HepG2 (cell line): Measurements from ENCODE around the gene MFSD8. TPM values are rescaled to one million over a fixed set of nuclear protein-coding genes. Genes with fewer than 3 reads are reported as not detected.
A peak's percentile ranks its signal among the peaks of the same experiment; 100 is the strongest.

ENCODE experiments used
- ATF5 ChIP-seq: sonication (generic); formaldehyde crosslinking; IDR thresholded peaks from 2 replicates; pipeline ENCODE4 v1.4.0; 2020; ENCODE audit warnings: mild to moderate bottlenecking, low read depth, missing genetic modification reagents
- CBX2 ChIP-seq, 2 experiments: fragments of 200-600 bp in 1 of 2; sonication (generic); formaldehyde crosslinking in 1 of 2; IDR thresholded peaks; 2 replicates each; pipeline versions ENCODE4 v1.7.0 to v1.8.1; 2018 to 2022; ENCODE audit warnings: low read depth in 2 of 2, low read length in 1 of 2, mild to moderate bottlenecking in 1 of 2, missing genetic modification reagents in 1 of 2
- FOXA3 ChIP-seq: IDR thresholded peaks from 2 replicates; pipeline ENCODE4 v1.6.1; 2016; ENCODE audit warnings: missing genetic modification reagents, missing compliant biosample characterization
- GATAD2A ChIP-seq: IDR thresholded peaks from 2 replicates; pipeline ENCODE4 v1.6.1; 2016
- IKZF5 ChIP-seq: IDR thresholded peaks from 2 replicates; pipeline ENCODE4 v1.6.1; 2018; ENCODE audit warnings: missing genetic modification reagents, mild to moderate bottlenecking, missing compliant biosample characterization
- ISL2 ChIP-seq: sonication (generic); formaldehyde crosslinking; IDR thresholded peaks from 2 replicates; pipeline ENCODE4 v1.5.0; 2020; ENCODE audit warnings: missing genetic modification reagents
- KDM2A ChIP-seq: sonication (generic); formaldehyde crosslinking; IDR thresholded peaks from 2 replicates; pipeline ENCODE4 v1.4.0; 2020; ENCODE audit warnings: low read depth, missing genetic modification reagents, borderline replicate concordance
- MATR3 ChIP-seq: sonication (generic); formaldehyde crosslinking; IDR thresholded peaks from 2 replicates; pipeline ENCODE4 v1.4.0; 2020; ENCODE audit warnings: missing genetic modification reagents
- MED1 ChIP-seq: sonication (generic); formaldehyde crosslinking; IDR thresholded peaks from 2 replicates; pipeline ENCODE4 v1.4.0; 2020; ENCODE audit warnings: missing genetic modification reagents
- PLRG1 ChIP-seq: fragments of 450-650 bp; conservative IDR thresholded peaks from 2 replicates; pipeline ENCODE4 v1.6.1; 2016
- RFXANK ChIP-seq: IDR thresholded peaks from 2 replicates; pipeline ENCODE4 v1.6.1; 2016
- SATB2 ChIP-seq: sonication (generic); formaldehyde crosslinking; IDR thresholded peaks from 2 replicates; pipeline ENCODE4 v1.5.0; 2020; ENCODE audit warnings: missing genetic modification reagents
- TFE3 ChIP-seq: IDR thresholded peaks from 2 replicates; pipeline ENCODE4 v1.6.1; 2016
- YEATS2 ChIP-seq: sonication (generic); formaldehyde crosslinking; IDR thresholded peaks from 2 replicates; pipeline ENCODE4 v1.4.0; 2020; ENCODE audit warnings: missing genetic modification reagents, borderline replicate concordance
- ZSCAN30 ChIP-seq: sonication (generic); formaldehyde crosslinking; IDR thresholded peaks from 2 replicates; pipeline ENCODE4 v1.5.0; 2020; ENCODE audit warnings: mild to moderate bottlenecking, missing genetic modification reagents
- polyA plus RNA-seq, 8 experiments: library from polyadenylated mRNA; depleted of rRNA in 3 of 8; stranded (reverse) in 7 of 8; unstranded in 1 of 8; fragments of >200 nt; fragmentation: Illumina TruSeq in 4 of 8; extraction: Trizol in 4 of 8; gene quantifications; 2 replicates each; pipeline versions ENCODE4 v1.2.1 to v1.2.3, GENCODE V29; 2011 to 2016; ENCODE audit warnings: low read depth in 4 of 8, missing spikeins in 1 of 8, mixed read lengths in 1 of 8; ENCODE audit not compliant: insufficient read depth in 1 of 8
- total RNA-seq, 5 experiments: library from RNA; depleted of rRNA; stranded (reverse); fragments of >200 nt; fragmentation: Illumina TruSeq; extraction: Trizol; gene quantifications; 2 replicates each; pipeline ENCODE4 v1.2.3, GENCODE V29; 2016; ENCODE audit warnings: low read depth in 1 of 5
- TF ChIP-seq, protein P1 (sequence below): sonication (generic); formaldehyde crosslinking; conservative IDR thresholded peaks from 2 replicates; pipeline ENCODE4 v1.8.0; 2022; ENCODE audit warnings: low read depth, missing genetic modification reagents
- TF ChIP-seq, protein P2 (sequence below): sonication (generic); formaldehyde crosslinking; IDR thresholded peaks from 2 replicates; pipeline ENCODE4 v1.4.0; 2020; ENCODE audit warnings: mild to moderate bottlenecking, missing genetic modification reagents
- TF ChIP-seq, protein P3 (sequence below): IDR thresholded peaks from 2 replicates; pipeline ENCODE4 v1.6.1; 2016
- TF ChIP-seq, protein P4 (sequence below): IDR thresholded peaks from 2 replicates; pipeline ENCODE4 v1.6.1; 2016; ENCODE audit warnings: low read depth, borderline replicate concordance
- TF ChIP-seq, protein P5 (sequence below): sonication (generic); formaldehyde crosslinking; IDR thresholded peaks from 2 replicates; pipeline ENCODE4 v1.4.0; 2020; ENCODE audit warnings: missing genetic modification reagents, mild to moderate bottlenecking, borderline replicate concordance

MFSD8 gene
- total and polyA plus RNA-seq, 2 of the 13 experiments (the other 11 are each of a cell fraction or from before 2014, with no cell fraction given), result 24.8 to 25.5 TPM

DNA sequence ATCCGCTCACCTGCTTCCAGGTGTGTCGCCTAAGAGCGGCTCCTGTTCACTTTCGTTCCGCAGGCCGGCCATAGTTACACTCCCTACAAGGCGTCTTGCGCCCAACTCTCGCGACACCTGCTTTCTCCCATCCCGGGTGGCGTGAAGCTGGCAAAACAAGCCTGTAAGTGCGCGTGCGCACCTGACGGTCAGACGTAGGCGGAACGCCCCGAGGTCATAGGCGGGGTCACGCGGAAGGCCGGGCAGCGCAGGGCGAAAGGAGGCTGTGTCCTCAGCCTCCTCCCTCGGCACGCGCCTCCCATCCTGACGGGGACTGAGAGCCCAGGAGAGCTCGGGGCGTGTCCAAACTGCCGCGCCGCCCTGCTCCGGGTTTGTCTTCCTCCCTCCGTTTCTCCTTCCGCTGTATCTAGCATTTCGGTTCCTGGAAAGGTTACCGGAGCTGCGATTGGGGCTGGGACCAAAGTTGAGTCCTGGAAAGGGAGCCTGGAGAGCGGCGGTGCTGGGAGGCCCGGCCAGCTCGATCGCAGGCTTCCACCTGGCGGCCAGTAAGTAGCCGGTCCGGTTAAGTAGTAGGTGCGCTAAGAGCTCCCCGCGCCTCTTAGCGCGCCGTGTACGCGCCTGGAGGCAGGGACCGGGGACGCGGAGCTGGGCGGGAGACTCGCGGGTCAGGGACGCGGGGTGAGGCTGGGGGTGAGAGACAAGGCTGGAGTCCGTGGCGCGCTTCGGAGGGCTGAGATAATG is at the start of gene MFSD8, which contains the start of gene ABHD18 (continued):
- TF ChIP-seq, protein P1, sequence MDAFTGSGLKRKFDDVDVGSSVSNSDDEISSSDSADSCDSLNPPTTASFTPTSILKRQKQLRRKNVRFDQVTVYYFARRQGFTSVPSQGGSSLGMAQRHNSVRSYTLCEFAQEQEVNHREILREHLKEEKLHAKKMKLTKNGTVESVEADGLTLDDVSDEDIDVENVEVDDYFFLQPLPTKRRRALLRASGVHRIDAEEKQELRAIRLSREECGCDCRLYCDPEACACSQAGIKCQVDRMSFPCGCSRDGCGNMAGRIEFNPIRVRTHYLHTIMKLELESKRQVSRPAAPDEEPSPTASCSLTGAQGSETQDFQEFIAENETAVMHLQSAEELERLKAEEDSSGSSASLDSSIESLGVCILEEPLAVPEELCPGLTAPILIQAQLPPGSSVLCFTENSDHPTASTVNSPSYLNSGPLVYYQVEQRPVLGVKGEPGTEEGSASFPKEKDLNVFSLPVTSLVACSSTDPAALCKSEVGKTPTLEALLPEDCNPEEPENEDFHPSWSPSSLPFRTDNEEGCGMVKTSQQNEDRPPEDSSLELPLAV (CRISPR knock-in tag), result no peak
- peak; percentile 58; the same call in 1 of the 2 replicates for TF ChIP-seq FOXA3
- TF ChIP-seq, protein P2, sequence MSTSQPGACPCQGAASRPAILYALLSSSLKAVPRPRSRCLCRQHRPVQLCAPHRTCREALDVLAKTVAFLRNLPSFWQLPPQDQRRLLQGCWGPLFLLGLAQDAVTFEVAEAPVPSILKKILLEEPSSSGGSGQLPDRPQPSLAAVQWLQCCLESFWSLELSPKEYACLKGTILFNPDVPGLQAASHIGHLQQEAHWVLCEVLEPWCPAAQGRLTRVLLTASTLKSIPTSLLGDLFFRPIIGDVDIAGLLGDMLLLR (CRISPR knock-in tag), result 0 out of 2 replicates have a peak, but pooled peaks have one; percentile 34
- peak; percentile 93 for TF ChIP-seq TFE3 (CRISPR knock-in tag)
- no peak for TF ChIP-seq CBX2 (IDR thresholded peaks at IDR 0.05; ENCODE audit: low read depth, low read length)
- peak; percentile 54; the same call in 1 of the 2 replicates for TF ChIP-seq CBX2 (CRISPR knock-in tag; IDR thresholded peaks at IDR 0.05; ENCODE audit: low read depth)
- peak; percentile 67 for TF ChIP-seq KDM2A
- TF ChIP-seq, protein P3, sequence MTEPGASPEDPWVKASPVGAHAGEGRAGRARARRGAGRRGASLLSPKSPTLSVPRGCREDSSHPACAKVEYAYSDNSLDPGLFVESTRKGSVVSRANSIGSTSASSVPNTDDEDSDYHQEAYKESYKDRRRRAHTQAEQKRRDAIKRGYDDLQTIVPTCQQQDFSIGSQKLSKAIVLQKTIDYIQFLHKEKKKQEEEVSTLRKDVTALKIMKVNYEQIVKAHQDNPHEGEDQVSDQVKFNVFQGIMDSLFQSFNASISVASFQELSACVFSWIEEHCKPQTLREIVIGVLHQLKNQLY (CRISPR knock-in tag), result peak; percentile 32
- no peak for TF ChIP-seq ATF5
- TF ChIP-seq SATB2 (CRISPR knock-in tag), result peak; percentile 29; the same call in 1 of the 2 replicates
- no peak; the same call in 1 of the 2 replicates for TF ChIP-seq RFXANK (CRISPR knock-in tag)
- TF ChIP-seq MATR3 (CRISPR knock-in tag), result no peak
- no peak for TF ChIP-seq PLRG1
- TF ChIP-seq, protein P4, sequence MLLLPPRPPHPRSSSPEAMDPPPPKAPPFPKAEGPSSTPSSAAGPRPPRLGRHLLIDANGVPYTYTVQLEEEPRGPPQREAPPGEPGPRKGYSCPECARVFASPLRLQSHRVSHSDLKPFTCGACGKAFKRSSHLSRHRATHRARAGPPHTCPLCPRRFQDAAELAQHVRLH (CRISPR knock-in tag), result peak; percentile 69; the same call in 1 of the 2 replicates
- TF ChIP-seq MED1, result peak; percentile 72; the same call in 1 of the 2 replicates
- TF ChIP-seq ISL2 (CRISPR knock-in tag), result peak; percentile 67; the same call in 1 of the 2 replicates
- TF ChIP-seq, protein P5, sequence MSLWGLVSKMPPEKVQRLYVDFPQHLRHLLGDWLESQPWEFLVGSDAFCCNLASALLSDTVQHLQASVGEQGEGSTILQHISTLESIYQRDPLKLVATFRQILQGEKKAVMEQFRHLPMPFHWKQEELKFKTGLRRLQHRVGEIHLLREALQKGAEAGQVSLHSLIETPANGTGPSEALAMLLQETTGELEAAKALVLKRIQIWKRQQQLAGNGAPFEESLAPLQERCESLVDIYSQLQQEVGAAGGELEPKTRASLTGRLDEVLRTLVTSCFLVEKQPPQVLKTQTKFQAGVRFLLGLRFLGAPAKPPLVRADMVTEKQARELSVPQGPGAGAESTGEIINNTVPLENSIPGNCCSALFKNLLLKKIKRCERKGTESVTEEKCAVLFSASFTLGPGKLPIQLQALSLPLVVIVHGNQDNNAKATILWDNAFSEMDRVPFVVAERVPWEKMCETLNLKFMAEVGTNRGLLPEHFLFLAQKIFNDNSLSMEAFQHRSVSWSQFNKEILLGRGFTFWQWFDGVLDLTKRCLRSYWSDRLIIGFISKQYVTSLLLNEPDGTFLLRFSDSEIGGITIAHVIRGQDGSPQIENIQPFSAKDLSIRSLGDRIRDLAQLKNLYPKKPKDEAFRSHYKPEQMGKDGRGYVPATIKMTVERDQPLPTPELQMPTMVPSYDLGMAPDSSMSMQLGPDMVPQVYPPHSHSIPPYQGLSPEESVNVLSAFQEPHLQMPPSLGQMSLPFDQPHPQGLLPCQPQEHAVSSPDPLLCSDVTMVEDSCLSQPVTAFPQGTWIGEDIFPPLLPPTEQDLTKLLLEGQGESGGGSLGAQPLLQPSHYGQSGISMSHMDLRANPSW (CRISPR knock-in tag), result no peak
- peak; percentile 67; the same call in 1 of the 2 replicates for TF ChIP-seq IKZF5 (CRISPR knock-in tag)
- TF ChIP-seq GATAD2A (CRISPR knock-in tag), result peak; percentile 44; the same call in 1 of the 2 replicates
- TF ChIP-seq YEATS2 (CRISPR knock-in tag), result peak; percentile 77; the same call in 1 of the 2 replicates
- TF ChIP-seq ZSCAN30, result no peak
